Uterus (tissue), 2 donors: ENCODE data around the gene OR52N2.

ENCODE experiments used
- POLR2A ChIP-seq, 2 donors: fragments of 450-650 bp; IDR thresholded peaks; one replicate each; pipeline ENCODE4 v1.6.1; 2016; ENCODE audit warnings: antibody characterized with exemption in 2 of 2, mild to moderate bottlenecking in 1 of 2, moderate library complexity in 1 of 2
- TF ChIP-seq, protein P1 (sequence below), 4 experiments: fragments of 200-600 bp in 2 of 4; fragments of 450-650 bp in 2 of 4; sonication (generic) in 2 of 4; IDR thresholded peaks; one replicate each; pipeline ENCODE4 v1.5.1; 2016 to 2019; ENCODE audit warnings: antibody characterized with exemption in 4 of 4, mild to moderate bottlenecking in 2 of 4, moderate library complexity in 1 of 4

DNA sequence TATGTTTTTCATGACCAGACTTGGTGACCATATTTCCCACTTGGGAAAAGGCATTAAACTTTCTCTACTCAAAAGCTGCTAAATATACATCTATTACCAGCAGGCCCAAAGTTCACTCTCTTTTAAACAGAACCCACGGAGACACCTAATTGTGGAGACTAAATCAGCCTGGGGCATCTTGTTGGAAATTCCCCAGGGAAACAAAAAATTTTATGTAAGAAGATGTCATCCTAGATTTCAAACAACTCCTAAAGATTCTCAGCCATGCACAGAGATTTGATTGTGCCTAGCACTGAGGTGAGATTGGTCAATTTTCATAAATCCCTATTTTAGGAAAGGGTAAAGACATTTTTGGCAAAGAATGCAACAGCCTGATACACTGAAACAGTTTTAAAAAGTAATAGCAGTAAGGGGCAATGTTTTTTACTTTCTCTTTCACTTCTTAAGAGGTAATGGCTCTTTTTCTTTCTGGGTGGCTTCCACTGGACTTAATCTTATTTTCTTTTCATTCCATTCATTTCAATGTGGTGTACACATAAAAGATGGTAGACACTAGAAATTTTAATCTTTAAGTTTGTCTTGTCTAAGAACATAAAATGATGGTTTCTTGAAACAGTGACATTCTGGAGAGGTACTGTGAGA is 9.6 kb downstream of the OR52N2 start:
- no peak for TF ChIP-seq POLR2A (IDR thresholded peaks at IDR 0.05)
- TF ChIP-seq, protein P1, sequence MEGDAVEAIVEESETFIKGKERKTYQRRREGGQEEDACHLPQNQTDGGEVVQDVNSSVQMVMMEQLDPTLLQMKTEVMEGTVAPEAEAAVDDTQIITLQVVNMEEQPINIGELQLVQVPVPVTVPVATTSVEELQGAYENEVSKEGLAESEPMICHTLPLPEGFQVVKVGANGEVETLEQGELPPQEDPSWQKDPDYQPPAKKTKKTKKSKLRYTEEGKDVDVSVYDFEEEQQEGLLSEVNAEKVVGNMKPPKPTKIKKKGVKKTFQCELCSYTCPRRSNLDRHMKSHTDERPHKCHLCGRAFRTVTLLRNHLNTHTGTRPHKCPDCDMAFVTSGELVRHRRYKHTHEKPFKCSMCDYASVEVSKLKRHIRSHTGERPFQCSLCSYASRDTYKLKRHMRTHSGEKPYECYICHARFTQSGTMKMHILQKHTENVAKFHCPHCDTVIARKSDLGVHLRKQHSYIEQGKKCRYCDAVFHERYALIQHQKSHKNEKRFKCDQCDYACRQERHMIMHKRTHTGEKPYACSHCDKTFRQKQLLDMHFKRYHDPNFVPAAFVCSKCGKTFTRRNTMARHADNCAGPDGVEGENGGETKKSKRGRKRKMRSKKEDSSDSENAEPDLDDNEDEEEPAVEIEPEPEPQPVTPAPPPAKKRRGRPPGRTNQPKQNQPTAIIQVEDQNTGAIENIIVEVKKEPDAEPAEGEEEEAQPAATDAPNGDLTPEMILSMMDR (IDR thresholded peaks at IDR 0.05) = no peak
